AG04449 (cell line): Measurements from ENCODE around the gene YES1.
A peak's percentile ranks its signal among the peaks of the same experiment; 100 is the strongest.

ENCODE experiments used
- CTCF ChIA-PET: fragments of 350-600 bp; formaldehyde crosslinking; extraction: SDS; loops from one replicate; lab custom pipeline; 2021; ENCODE audit warnings: antibody characterized with exemption; lab: Yijun Ruan, JAX
- POLR2A ChIA-PET: fragments of 400-600, 350-600 bp; formaldehyde crosslinking; extraction: SDS; loops from one replicate; lab custom pipeline; 2020; ENCODE audit warnings: antibody characterized with exemption, inconsistent platforms; lab: Yijun Ruan, JAX
- DNase-seq: peaks from one replicate; pipeline ENCODE4 v3.0.0-alpha.2; 2010; ENCODE audit warnings: low read depth, low spot score
- H3K4me3 ChIP-seq: 2 replicates; pipeline ENCODE4 v1.5.1; 2011; ENCODE audit warnings: low read depth, mild to moderate bottlenecking, control low read depth, low read length
- CTCF ChIP-seq: IDR thresholded peaks from one replicate; pipeline ENCODE4 v1.5.1; 2011; ENCODE audit warnings: mild to moderate bottlenecking, moderate library complexity, low read length, control low read depth, inconsistent platforms; ENCODE audit not compliant: insufficient read depth; ENCODE audit errors: missing control alignments

The YES1 gene

GRCh38 chr18:715626-716025 lies 96.4 kb downstream of the YES1 start:
- POLR2A ChIA-PET = no interaction called here
- DNase-seq = peak; percentile 58

DNA sequence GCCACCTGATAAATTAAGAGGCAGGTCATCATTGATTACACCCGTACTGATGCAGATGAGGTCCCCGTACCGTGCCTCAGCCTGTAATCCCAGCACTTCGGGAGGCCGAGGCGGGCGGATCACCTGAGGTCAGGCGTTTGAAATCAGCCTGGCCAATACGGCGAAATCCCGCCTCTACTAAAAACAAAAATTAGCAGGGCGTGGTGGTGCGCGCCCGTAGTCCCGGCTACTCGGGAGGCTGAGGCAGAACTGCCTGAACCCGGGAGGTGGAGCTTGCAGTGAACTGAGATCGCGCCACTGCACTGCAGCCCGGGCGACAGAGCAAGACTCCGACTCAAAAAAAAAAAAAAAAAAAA lies 98.9 kb downstream of the YES1 start:
- ChIA-PET POLR2A (no interaction called here), CTCF (interaction anchor here (0.6 to 6.5 kb wide), 10 partner anchors 8 to 126 kb away, joined by 3 to 40 read pairs (median 6); no protein-coding TSS in a partner anchor)
- no peak for DNase-seq
- no peak overlapping the region for H3K4me3 ChIP-seq
- TF ChIP-seq CTCF = no peak

More at GRCh38 chr18:715626-716025, 96.4 kb downstream of the YES1 start:
- TF ChIP-seq CTCF = no peak
- CTCF ChIA-PET = interaction anchor here (1.0 to 6.5 kb wide), 6 partner anchors 10 to 124 kb away, joined by 3 to 40 read pairs (median 6); no protein-coding TSS in a partner anchor
- H3K4me3 ChIP-seq = no peak overlapping the region

GRCh38 chr18:712401-713134 lies 99.5 kb downstream of the YES1 start, which contains the start of gene ENOSF1:
Gene ENOSF1, minus strand, starts transcription at chr18:712630. Its CDS starts 43 bp downstream, at chr18:712587.
- H3K4me3 ChIP-seq = peak within 1 kb of the TSS; percentile 73
- CTCF ChIA-PET = interaction anchor here (0.6 to 6.5 kb wide), 12 partner anchors 8 to 129 kb away, joined by 3 to 40 read pairs (median 6); no protein-coding TSS in a partner anchor
- DNase-seq = no peak
- POLR2A ChIA-PET = no interaction called here
- TF ChIP-seq CTCF = peak; percentile 65

DNA sequence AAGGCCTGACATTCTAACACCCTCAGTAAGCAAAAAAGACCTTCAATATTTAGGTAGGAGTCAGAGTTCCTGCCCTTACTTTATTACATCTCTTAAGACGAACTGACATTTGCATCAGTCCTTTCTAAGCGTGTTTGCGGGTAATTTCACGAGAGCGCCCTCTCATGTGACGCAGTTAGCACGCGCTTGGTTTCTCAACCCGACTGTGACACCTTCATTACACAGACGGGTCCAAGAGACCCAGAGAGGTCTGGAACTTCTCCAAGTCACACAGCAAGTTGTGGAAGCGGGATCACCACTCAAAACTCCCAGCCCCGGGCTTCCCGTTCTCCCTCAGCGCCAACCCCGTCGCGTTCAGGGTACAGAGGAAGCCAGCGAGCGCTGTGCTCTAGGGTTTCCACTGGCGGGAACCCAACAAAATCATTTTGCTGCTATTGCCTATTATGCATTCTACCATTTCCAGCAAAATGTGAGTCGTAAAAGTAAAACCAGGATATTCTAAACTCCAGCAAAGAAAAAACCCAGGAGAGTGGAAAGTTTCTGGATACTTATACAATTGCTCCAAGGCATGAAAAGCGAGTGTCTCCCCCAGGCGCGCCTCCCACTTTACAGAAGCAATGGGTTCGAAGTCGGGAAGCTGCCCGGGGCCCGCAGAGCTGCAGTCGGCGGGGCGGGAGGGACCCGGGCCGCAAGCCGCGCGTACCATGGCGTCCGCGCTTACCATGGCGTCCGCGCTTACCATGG lies 100.2 kb downstream of the YES1 start:
- DNase-seq = peak; percentile 46
- CTCF ChIA-PET = interaction anchor here (0.7 to 6.5 kb wide), 11 partner anchors 9 to 129 kb away, joined by 3 to 40 read pairs (median 6); no protein-coding TSS in a partner anchor

DNA sequence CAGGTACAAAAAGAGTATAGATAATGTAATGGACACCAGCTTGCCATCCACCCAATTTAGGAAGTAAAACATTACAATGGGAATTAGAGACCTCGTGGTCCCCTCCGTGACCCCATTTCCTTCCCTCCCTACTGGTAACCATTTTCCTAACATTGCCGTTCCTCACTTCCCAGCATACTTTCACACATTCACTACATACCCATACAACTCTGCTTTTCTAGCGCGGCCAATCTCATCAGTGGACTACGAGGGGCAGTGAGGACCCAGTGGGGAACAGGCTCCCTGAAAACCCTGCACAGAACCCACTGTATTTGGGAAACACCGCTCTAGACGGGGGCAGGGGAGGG lies 100.8 kb downstream of the YES1 start:
- CTCF ChIA-PET = interaction anchor here (1.5 to 2.5 kb wide), 3 partner anchors 29 to 128 kb away, joined by 4 to 8 read pairs (median 5); no protein-coding TSS in a partner anchor
- DNase-seq = no peak
- H3K4me3 ChIP-seq = peak overlapping the region; percentile 73
- POLR2A ChIA-PET = no interaction called here
- no peak for TF ChIP-seq CTCF

More for the DNA sequence above, 100.2 kb downstream of the YES1 start:
- TF ChIP-seq CTCF = no peak
- POLR2A ChIA-PET = no interaction called here
- peak overlapping the region; percentile 73 for H3K4me3 ChIP-seq
